Measurements from ENCODE around the gene HS6ST2. TPM values are rescaled to one million over a fixed set of nuclear protein-coding genes. Genes with fewer than 3 reads are reported as not detected.
"Not testable (repeated sequence)": the region's sequence is repeated elsewhere in the genome, so short reads cannot be mapped to it uniquely, and the experiment has no call there.

HS6ST2 gene
- total RNA-seq, 4 donors from 2014 or later = 0.14 to 1.1 TPM; not detected in 2

DNA sequence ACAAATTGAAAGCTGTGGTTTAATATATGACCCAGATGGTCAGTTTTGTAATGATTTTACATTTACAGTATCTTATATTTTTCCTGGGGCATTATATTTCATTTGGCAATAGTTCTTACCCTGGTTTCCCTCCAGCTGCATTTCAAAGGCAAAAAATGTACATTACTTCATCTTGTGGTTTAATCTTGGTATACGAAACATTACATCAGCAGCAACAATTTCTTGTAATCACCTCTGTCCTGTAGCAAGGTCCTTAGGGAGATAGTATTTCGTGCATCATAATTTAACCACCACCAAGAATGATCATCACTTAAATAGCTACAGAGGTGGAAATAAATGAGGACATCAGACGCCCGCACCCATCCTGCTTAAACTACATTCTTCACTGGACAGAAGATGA lies 48.8 kb downstream of the HS6ST2 start:
- Histone ChIP-seq H3K4me1 (no peaks in the 10 kb centered on the region), H3K9me3 (no peaks in the 10 kb centered on the region), H3K36me3 (no peaks in the 10 kb centered on the region), H3K27ac (no peak overlapping the region), H3K4me3 (no peak overlapping the region), H3K27me3 (no peaks in the 10 kb centered on the region)
- DNase-seq = no peak
- intact Hi-C loops (cut with DNase I; ENCODE audit: low total_unique reads) = no loop called here
- no peak for TF ChIP-seq EP300 (IDR thresholded peaks at IDR 0.05; ENCODE audit: low read depth)
- in situ Hi-C loops (cut with MboI; ENCODE audit: low pct_ligation_motif_present in 1 of 4, low pct_unique_long_range_greater_than_20kb in 1 of 4, low sequenced_read_pairs in 3 of 4) = no loop called here
- WGBS, 2 donors (ENCODE audit: low coverage in 1 of 2) = 70 to 90% methylated on average over 2 to 4 of the region's 4 CpGs

DNA sequence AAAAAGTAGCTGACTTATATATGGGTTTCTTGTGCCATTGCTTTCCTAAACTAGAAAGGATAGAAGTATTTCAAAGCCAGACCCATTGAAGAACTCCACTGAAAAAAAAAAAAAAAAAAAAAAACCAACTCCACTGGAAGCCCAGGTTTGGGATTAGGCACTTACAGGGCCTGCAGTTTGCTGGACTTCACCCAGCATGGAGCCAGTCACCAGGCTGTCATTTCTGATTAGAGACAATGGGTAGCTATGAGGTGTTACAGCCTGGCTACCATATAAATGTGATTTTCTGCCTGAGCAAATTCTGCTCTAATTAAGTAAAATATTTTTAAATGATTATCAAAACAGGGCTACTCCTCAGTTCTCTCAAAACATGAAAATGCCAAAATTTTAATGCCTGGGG lies 49.5 kb downstream of the HS6ST2 start:
- no peak for DNase-seq
- intact Hi-C loops (cut with DNase I; ENCODE audit: low total_unique reads) (no loop called here), in situ Hi-C loops (cut with MboI; ENCODE audit: low pct_ligation_motif_present in 1 of 4, low pct_unique_long_range_greater_than_20kb in 1 of 4, low sequenced_read_pairs in 3 of 4) (no loop called here)
- Histone ChIP-seq H3K27me3 (no peaks in the 10 kb centered on the region), H3K4me3 (no peak overlapping the region), H3K4me1 (no peaks in the 10 kb centered on the region), H3K9me3 (no peaks in the 10 kb centered on the region), H3K36me3 (no peaks in the 10 kb centered on the region), H3K27ac (no peak overlapping the region)
- TF ChIP-seq POLR2AphosphoS5 (IDR thresholded peaks at IDR 0.05) (no peak), POLR2A (IDR thresholded peaks at IDR 0.05) (no peak), EP300 (IDR thresholded peaks at IDR 0.05; ENCODE audit: low read depth) (no peak)
- TF ChIP-seq, protein P1, sequence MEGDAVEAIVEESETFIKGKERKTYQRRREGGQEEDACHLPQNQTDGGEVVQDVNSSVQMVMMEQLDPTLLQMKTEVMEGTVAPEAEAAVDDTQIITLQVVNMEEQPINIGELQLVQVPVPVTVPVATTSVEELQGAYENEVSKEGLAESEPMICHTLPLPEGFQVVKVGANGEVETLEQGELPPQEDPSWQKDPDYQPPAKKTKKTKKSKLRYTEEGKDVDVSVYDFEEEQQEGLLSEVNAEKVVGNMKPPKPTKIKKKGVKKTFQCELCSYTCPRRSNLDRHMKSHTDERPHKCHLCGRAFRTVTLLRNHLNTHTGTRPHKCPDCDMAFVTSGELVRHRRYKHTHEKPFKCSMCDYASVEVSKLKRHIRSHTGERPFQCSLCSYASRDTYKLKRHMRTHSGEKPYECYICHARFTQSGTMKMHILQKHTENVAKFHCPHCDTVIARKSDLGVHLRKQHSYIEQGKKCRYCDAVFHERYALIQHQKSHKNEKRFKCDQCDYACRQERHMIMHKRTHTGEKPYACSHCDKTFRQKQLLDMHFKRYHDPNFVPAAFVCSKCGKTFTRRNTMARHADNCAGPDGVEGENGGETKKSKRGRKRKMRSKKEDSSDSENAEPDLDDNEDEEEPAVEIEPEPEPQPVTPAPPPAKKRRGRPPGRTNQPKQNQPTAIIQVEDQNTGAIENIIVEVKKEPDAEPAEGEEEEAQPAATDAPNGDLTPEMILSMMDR (IDR thresholded peaks at IDR 0.05) = no peak

DNA sequence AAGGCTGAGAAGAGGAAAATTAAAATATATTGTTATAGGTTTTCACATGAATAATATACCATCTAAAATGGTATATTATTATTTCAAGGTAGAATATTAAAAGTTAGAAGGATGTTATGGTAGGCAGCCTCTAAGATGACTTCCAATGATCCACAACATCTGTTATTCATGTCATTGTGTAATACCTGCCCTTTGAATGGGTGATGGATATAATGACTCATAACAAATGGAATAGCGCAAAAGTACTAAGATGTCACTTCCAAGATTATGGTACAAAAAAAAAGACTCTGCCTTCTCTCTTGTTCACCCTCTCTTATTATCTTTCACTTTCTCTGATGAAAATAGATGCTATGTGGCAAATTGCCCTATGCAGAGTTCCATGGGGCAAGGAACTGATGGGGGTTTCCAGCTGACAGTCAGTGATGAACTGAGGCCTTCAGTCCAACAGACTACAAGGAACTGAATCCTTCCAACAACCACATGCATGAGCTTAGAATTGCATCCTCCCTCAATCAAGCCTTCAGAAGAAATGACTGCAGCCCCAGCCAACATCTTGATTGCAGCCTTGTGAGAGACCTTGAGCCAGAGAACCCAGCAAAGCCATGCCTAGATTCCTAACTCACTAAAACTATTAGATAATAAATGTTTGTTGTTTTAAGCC lies 57.7 kb downstream of the HS6ST2 start:
- intact Hi-C loops (cut with DNase I; ENCODE audit: low total_unique reads) (no loop called here), in situ Hi-C loops (cut with MboI; ENCODE audit: low pct_ligation_motif_present in 1 of 4, low pct_unique_long_range_greater_than_20kb in 1 of 4, low sequenced_read_pairs in 3 of 4) (no loop called here)
- TF ChIP-seq, protein P1 (IDR thresholded peaks at IDR 0.05) = no peak
- TF ChIP-seq POLR2AphosphoS5 (IDR thresholded peaks at IDR 0.05) (no peak), EP300 (IDR thresholded peaks at IDR 0.05; ENCODE audit: low read depth) (no peak), POLR2A (IDR thresholded peaks at IDR 0.05) (no peak)
- DNase-seq = no peak
- 88% methylated on average over 1 of the region's 1 CpG; no CpG with 5 or more reads in 1 of the 2 donors for WGBS, 2 donors (ENCODE audit: low coverage in 1 of 2)
- Histone ChIP-seq H3K27me3 (no peaks in the 10 kb centered on the region), H3K4me1 (no peaks in the 10 kb centered on the region), H3K27ac (no peak overlapping the region), H3K9me3 (no peaks in the 10 kb centered on the region), H3K36me3 (no peaks in the 10 kb centered on the region), H3K4me3 (no peak overlapping the region)

DNA sequence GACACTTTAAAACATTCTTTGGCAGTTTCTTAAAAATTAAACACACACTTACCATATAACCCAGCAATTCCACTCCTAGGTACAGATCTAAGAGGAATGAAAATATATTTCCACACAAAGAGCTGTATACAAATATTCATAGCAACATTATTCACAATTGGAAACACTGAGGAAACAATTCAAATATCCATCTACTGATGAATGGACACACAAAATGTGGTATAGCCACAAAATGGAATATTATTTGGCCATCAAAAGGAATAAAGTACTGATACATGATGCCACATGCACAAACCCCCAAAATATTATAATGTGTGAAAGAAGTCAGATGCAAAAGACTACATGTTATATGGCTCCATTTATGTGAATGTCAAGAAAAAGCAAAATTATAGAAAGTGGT lies 70.9 kb downstream of the HS6ST2 start:
- TF ChIP-seq POLR2A (IDR thresholded peaks at IDR 0.05) (no peak), EP300 (IDR thresholded peaks at IDR 0.05; ENCODE audit: low read depth) (no peak), POLR2AphosphoS5 (IDR thresholded peaks at IDR 0.05) (no peak)
- TF ChIP-seq, protein P1 (IDR thresholded peaks at IDR 0.05) = no peak
- Histone ChIP-seq H3K36me3 (no peaks in the 10 kb centered on the region), H3K9me3 (no peaks in the 10 kb centered on the region), H3K4me1 (no peaks in the 10 kb centered on the region), H3K4me3 (no peak overlapping the region), H3K27me3 (no peaks in the 10 kb centered on the region), H3K27ac (no peak overlapping the region)
- in situ Hi-C loops (cut with MboI; ENCODE audit: low pct_ligation_motif_present in 1 of 4, low pct_unique_long_range_greater_than_20kb in 1 of 4, low sequenced_read_pairs in 3 of 4) (no loop called here), intact Hi-C loops (cut with DNase I; ENCODE audit: low total_unique reads) (no loop called here)
- no peak for DNase-seq

DNA sequence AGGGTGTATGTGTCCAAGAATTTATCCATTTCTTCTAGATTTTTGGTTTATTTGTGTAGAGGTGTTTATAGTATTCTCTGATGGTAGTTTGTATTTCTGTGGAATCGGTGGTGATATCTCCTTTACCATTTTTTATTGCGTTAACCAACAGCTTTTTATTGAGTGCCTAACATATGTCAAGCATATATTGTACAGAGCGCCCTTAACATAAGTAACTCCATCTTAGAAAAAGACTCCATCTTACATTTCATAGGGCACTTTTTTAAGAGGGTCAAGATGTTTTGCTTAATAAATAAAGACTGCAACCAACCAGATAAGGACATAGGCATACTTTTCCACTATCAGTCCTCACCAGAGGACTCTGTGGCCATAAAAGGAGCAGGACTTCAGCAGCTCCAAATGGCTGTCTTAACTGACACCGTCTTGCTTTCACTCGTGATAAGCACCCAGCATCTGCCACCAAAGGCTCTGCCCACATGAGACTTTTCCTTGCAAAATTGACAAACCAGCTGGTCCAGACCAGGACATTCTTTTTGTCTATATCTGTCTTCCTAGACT lies 75.0 kb downstream of the HS6ST2 start:
- Histone ChIP-seq H3K4me1 (no peaks in the 10 kb centered on the region), H3K36me3 (no peaks in the 10 kb centered on the region), H3K27ac (no peak overlapping the region), H3K9me3 (no peaks in the 10 kb centered on the region), H3K4me3 (no peak overlapping the region), H3K27me3 (no peaks in the 10 kb centered on the region)
- TF ChIP-seq POLR2AphosphoS5 (IDR thresholded peaks at IDR 0.05) = no peak
- TF ChIP-seq POLR2A (IDR thresholded peaks at IDR 0.05) = no peak
- TF ChIP-seq, protein P1 (IDR thresholded peaks at IDR 0.05) = no peak
- no peak for TF ChIP-seq EP300 (IDR thresholded peaks at IDR 0.05; ENCODE audit: low read depth)
- no peak for DNase-seq
- in situ Hi-C loops (cut with MboI; ENCODE audit: low pct_ligation_motif_present in 1 of 4, low pct_unique_long_range_greater_than_20kb in 1 of 4, low sequenced_read_pairs in 3 of 4) (no loop called here), intact Hi-C loops (cut with DNase I; ENCODE audit: low total_unique reads) (no loop called here)
- 83 to 85% methylated on average over 1 to 5 of the region's 5 CpGs for WGBS, 2 donors (ENCODE audit: low coverage in 1 of 2)

DNA sequence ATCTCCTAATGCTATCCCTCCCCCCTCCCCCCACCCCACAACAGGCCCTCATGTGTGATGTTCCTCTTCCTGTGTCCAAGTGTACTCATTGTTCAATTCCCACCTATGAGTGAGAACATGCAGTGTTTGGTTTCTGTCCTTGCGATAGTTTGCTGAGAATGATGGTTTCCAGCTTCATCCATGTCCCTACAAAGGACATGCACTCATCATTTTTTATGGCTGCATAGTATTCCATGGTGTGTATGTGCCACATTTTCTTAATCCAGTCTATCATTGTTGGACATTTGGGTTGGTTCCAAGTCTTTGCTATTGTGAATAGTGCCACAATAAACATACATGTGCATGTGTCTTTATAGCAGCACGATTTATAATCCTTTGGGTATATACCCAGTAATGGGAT lies 77.7 kb downstream of the HS6ST2 start:
- H3K4me3 ChIP-seq; H3K36me3 ChIP-seq; H3K4me1 ChIP-seq; H3K27ac ChIP-seq; H3K27me3 ChIP-seq; DNase-seq; in situ Hi-C loops (cut with MboI; ENCODE audit: low pct_ligation_motif_present in 1 of 4, low pct_unique_long_range_greater_than_20kb in 1 of 4, low sequenced_read_pairs in 3 of 4); intact Hi-C loops (cut with DNase I; ENCODE audit: low total_unique reads); H3K9me3 ChIP-seq: not testable (repeated sequence)
- 93% methylated on average over 1 of the region's 2 CpGs; no CpG with 5 or more reads in 1 of the 2 donors for WGBS, 2 donors (ENCODE audit: low coverage in 1 of 2)
